ENCODE results near the gene NKD1.

The NKD1 gene

DNA sequence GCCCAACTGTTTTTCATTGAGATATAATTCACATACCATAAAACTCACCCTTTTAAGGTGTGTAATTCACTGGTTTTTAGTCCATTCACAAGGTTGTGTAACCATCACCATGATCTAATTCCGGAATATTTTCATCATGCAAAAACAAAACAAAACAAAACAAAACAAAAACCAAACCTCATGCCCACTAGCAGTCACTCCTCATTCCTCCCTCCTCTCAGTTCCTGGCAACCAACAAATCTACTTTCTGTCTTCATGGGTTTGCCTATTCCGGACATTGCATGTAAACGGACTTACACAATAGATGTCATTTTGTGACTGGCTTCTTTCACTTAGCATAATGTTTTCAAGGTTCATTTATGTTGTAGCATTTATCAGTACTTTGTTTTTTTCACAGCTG is 140.7 kb downstream of the NKD1 start:
- peak overlapping the region; percentile 39; the same call in 1 of the 2 replicates for H3K27ac ChIP-seq (ENCODE audit: low read length)
- TF ChIP-seq EZH2phosphoT487 (IDR thresholded peaks at IDR 0.05; ENCODE audit: low read length) = no peak
- TF ChIP-seq, protein P1, sequence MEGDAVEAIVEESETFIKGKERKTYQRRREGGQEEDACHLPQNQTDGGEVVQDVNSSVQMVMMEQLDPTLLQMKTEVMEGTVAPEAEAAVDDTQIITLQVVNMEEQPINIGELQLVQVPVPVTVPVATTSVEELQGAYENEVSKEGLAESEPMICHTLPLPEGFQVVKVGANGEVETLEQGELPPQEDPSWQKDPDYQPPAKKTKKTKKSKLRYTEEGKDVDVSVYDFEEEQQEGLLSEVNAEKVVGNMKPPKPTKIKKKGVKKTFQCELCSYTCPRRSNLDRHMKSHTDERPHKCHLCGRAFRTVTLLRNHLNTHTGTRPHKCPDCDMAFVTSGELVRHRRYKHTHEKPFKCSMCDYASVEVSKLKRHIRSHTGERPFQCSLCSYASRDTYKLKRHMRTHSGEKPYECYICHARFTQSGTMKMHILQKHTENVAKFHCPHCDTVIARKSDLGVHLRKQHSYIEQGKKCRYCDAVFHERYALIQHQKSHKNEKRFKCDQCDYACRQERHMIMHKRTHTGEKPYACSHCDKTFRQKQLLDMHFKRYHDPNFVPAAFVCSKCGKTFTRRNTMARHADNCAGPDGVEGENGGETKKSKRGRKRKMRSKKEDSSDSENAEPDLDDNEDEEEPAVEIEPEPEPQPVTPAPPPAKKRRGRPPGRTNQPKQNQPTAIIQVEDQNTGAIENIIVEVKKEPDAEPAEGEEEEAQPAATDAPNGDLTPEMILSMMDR (IDR thresholded peaks at IDR 0.05; ENCODE audit: low read length) = no peak
- no peak for TF ChIP-seq EZH2 (optimal IDR thresholded peaks at IDR 0.05; ENCODE audit: low read depth, low read length)
- H3K9me2 ChIP-seq (replicated peaks; ENCODE audit: insufficient read depth, low read length) = no peaks in the 10 kb centered on the region
- no peaks in the 10 kb centered on the region for H4K20me1 ChIP-seq (ENCODE audit: insufficient read depth, low read length)
- H3K4me1 ChIP-seq (ENCODE audit: low read length) = peaks cover 58% of the 10 kb centered on the region
- no peaks in the 10 kb centered on the region for H3K27me3 ChIP-seq (replicated peaks; ENCODE audit: insufficient read depth, low read length)
- H3K4me3 ChIP-seq (ENCODE audit: low read length) = peak overlapping the region; percentile 18; the same call in 1 of the 2 replicates
- H3K36me3 ChIP-seq (replicated peaks; ENCODE audit: insufficient read depth, low read length) = no peaks in the 10 kb centered on the region
- no peak overlapping the region for H3K9ac ChIP-seq (ENCODE audit: low read length)
- peak overlapping the region; percentile 52 for H3K4me2 ChIP-seq (ENCODE audit: low read depth, low read length)
- no peaks in the 10 kb centered on the region for H3K9me3 ChIP-seq (replicated peaks; ENCODE audit: insufficient read depth, low read length)
- peaks cover 39% of the 10 kb centered on the region for H3F3A ChIP-seq (ENCODE audit: insufficient read depth, low read length)
- no peak overlapping the region; the same call in 1 of the 2 replicates for H2AFZ ChIP-seq (ENCODE audit: low read length)
- peaks cover 4% of the 10 kb centered on the region; the same call in 1 of the 2 replicates for H3K79me2 ChIP-seq (ENCODE audit: low read length)
- DNase-seq = peak; percentile 53

DNA sequence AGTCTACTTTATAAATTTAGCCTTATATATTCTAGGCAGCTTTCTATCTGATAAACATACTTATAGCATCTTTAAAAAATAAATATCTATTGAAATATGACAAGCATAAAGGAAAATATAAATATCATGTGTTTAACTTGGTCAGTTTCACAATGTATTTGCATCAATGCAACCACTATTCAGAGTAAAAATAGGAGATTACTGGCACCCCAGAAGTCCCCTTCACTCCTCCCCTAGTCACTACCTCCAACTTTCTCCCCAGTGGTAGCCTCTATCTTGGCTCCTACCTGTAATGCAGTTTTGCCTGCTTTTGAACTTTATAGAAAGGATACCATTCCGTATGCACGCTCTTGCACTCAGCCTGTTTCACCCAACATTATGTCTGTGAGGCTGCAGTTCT is 142.0 kb downstream of the NKD1 start:
- Histone ChIP-seq H3F3A (ENCODE audit: insufficient read depth, low read length) (peaks cover 26% of the 10 kb centered on the region), H3K4me1 (ENCODE audit: low read length) (peaks cover 52% of the 10 kb centered on the region), H3K79me2 (ENCODE audit: low read length) (peaks cover 13% of the 10 kb centered on the region; the same call in 1 of the 2 replicates), H3K36me3 (replicated peaks; ENCODE audit: insufficient read depth, low read length) (no peaks in the 10 kb centered on the region), H2AFZ (ENCODE audit: low read length) (no peak overlapping the region), H3K27me3 (replicated peaks; ENCODE audit: insufficient read depth, low read length) (no peaks in the 10 kb centered on the region), H3K4me2 (ENCODE audit: low read depth, low read length) (no peak overlapping the region), H3K4me3 (ENCODE audit: low read length) (no peak overlapping the region), H3K9me3 (replicated peaks; ENCODE audit: insufficient read depth, low read length) (no peaks in the 10 kb centered on the region), H3K27ac (ENCODE audit: low read length) (no peak overlapping the region), H3K9ac (ENCODE audit: low read length) (no peak overlapping the region), H3K9me2 (replicated peaks; ENCODE audit: insufficient read depth, low read length) (no peaks in the 10 kb centered on the region), H4K20me1 (ENCODE audit: insufficient read depth, low read length) (no peaks in the 10 kb centered on the region)
- no peak for DNase-seq
- TF ChIP-seq, protein P1 (IDR thresholded peaks at IDR 0.05; ENCODE audit: low read length) = no peak
- TF ChIP-seq EZH2phosphoT487 (IDR thresholded peaks at IDR 0.05; ENCODE audit: low read length) = no peak
- no peak for TF ChIP-seq EZH2 (optimal IDR thresholded peaks at IDR 0.05; ENCODE audit: low read depth, low read length)

DNA sequence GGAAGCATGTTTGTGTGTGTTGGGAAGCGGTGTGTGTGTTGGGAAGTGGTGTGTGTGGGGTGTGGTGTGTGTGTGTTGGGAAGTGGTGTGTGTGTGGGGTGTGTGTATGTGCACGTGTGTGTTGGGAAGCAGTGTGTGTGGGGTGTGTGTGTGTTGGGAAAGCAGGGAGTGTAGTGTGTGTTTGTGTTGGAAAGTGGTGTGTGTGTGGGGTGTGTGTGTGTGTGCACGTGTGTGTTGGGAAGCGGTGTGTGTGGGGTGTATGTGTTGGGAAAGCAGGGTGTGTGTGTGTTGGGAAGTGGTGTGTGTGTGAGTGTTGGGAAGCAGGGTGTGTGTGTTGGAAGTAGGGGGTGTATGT is 144.4 kb downstream of the NKD1 start:
- no peak for DNase-seq

DNA sequence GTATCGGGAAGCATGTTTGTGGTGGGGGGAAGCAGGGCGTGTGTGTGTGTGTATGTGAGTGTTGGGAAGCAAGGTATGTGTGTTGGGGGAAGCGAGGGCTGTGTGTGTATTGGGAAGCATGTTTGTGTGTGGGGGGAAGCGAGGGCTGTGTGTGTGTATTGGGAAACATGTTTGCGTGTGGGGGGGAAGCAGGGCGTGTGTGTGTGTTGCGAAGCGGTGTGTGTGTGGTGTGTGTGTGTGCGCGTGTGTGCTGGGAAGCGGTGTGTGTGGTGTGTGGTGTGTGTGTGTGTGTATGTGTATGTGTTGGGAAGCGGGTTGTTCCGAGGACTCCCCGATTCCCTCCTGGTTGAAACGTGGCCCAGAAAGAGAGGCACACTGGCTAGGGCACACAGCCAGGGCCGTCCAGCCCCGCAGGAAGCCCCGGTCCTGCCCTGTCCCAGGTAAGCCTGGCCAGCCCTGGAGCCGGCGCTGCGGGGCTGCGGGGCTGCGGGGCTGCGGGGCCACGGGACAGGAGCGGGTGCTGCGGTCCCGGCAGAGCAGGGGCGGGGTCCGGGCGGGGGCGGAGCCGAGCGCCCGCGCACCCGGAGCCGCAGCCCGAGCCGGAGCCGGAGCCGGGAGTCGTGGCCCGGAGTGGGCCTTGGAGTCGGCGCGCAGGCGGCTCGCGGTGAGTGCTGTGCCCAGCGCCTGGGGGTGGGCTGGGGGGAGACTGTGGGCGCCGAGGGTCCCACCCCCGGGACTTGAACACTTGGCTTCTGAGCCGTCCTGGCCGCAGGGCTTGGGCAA is 145.0 kb downstream of the NKD1 start, which contains the start of gene NOD2:
NOD2 (plus strand) TSS at position 608 of the 783 bp plus-strand sequence. CDS start 5,890 bp downstream, outside the sequence.
- Histone ChIP-seq H3K4me3 (ENCODE audit: low read length) (peak within 1 kb of the TSS; percentile 76), H3K9me2 (replicated peaks; ENCODE audit: insufficient read depth, low read length) (no peaks in the 10 kb centered on the region), H3K9me3 (replicated peaks; ENCODE audit: insufficient read depth, low read length) (no peaks in the 10 kb centered on the region), H3K9ac (ENCODE audit: low read length) (peak within 1 kb of the TSS; percentile 70), H3F3A (ENCODE audit: insufficient read depth, low read length) (peaks cover 30% of the 10 kb centered on the region), H3K79me2 (ENCODE audit: low read length) (peaks cover 24% of the 10 kb centered on the region), H2AFZ (ENCODE audit: low read length) (peak within 1 kb of the TSS; percentile 70), H3K36me3 (replicated peaks; ENCODE audit: insufficient read depth, low read length) (no peaks in the 10 kb centered on the region), H3K27me3 (replicated peaks; ENCODE audit: insufficient read depth, low read length) (no peaks in the 10 kb centered on the region), H4K20me1 (ENCODE audit: insufficient read depth, low read length) (no peaks in the 10 kb centered on the region), H3K4me2 (ENCODE audit: low read depth, low read length) (peak within 1 kb of the TSS; percentile 91), H3K4me1 (ENCODE audit: low read length) (peaks cover 52% of the 10 kb centered on the region), H3K27ac (ENCODE audit: low read length) (no peak within 1 kb of the TSS)
- peak; percentile 34 for DNase-seq
- TF ChIP-seq EZH2phosphoT487 (IDR thresholded peaks at IDR 0.05; ENCODE audit: low read length) (no peak), EZH2 (optimal IDR thresholded peaks at IDR 0.05; ENCODE audit: low read depth, low read length) (no peak)
- TF ChIP-seq, protein P1 (IDR thresholded peaks at IDR 0.05; ENCODE audit: low read length) = no peak

More for the DNA sequence above, 144.4 kb downstream of the NKD1 start:
- Histone ChIP-seq H3F3A (ENCODE audit: insufficient read depth, low read length) (peaks cover 25% of the 10 kb centered on the region), H3K79me2 (ENCODE audit: low read length) (peaks cover 21% of the 10 kb centered on the region), H3K9me3 (replicated peaks; ENCODE audit: insufficient read depth, low read length) (no peaks in the 10 kb centered on the region), H3K9ac (ENCODE audit: low read length) (no peak overlapping the region), H3K4me2 (ENCODE audit: low read depth, low read length) (no peak overlapping the region), H2AFZ (ENCODE audit: low read length) (no peak overlapping the region), H3K36me3 (replicated peaks; ENCODE audit: insufficient read depth, low read length) (no peaks in the 10 kb centered on the region), H3K27ac (ENCODE audit: low read length) (no peak overlapping the region), H3K9me2 (replicated peaks; ENCODE audit: insufficient read depth, low read length) (no peaks in the 10 kb centered on the region), H3K4me3 (ENCODE audit: low read length) (no peak overlapping the region), H3K27me3 (replicated peaks; ENCODE audit: insufficient read depth, low read length) (no peaks in the 10 kb centered on the region), H3K4me1 (ENCODE audit: low read length) (peaks cover 52% of the 10 kb centered on the region), H4K20me1 (ENCODE audit: insufficient read depth, low read length) (no peaks in the 10 kb centered on the region)
- no peak for TF ChIP-seq EZH2 (optimal IDR thresholded peaks at IDR 0.05; ENCODE audit: low read depth, low read length)
- TF ChIP-seq EZH2phosphoT487 (IDR thresholded peaks at IDR 0.05; ENCODE audit: low read length) = no peak

All from MM.1S (cell line).